ENCODE measurements around the gene TAS2R41.
"Not testable (repeated sequence)": the region's sequence is repeated elsewhere in the genome, so short reads cannot be mapped to it uniquely, and the experiment has no call there.

TAS2R41 gene

DNA sequence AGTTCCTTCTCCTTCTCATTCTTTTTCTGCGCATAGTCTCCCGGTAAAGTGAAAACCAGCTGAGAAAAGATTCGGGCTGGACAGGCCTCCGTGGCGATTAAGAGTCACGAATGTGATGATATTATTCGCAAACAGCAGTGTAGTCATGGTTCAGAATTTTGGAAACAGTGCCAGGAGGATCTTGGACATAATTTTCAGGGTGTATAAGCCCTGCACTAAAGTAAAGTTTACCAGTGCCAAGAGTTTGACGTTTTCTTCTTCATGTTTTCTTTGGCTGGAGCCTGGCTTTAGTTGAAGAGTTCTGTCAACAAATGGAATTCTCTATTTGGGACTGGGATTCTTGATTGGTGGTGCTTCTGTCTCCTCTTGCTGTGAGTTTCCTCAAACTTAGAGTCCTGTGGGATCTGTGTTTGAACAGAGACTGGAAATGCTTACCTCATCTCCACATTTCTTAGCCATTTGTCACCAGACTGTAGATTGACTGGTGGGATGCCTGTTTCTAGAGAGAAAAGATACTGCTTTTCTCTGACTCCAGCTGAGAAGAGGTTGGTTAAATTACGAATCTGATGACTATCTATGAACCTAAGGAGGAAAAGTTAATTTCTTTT, 44.7 kb downstream of the TAS2R41 start:
- not testable (repeated sequence) for DNase-seq

All from activated CD8-positive, alpha-beta memory T cell treated with anti-CD3 and anti-CD28 coated beads, Interleukin-2, amount 50 U/mL, for 4 hours (primary cell).